Occipital lobe (tissue), 3 donors: ENCODE measurements around the gene ZNF783. TPM values are rescaled to one million over a fixed set of nuclear protein-coding genes. Genes with fewer than 3 reads are reported as not detected.
"Not testable (repeated sequence)": the region's sequence is repeated elsewhere in the genome, so short reads cannot be mapped to it uniquely, and the experiment has no call there.

Source experiments
- DNase-seq: peaks from one replicate; lab custom pipeline; 2025; lab: John Stamatoyannopoulos, UW
- small RNA-seq: library from RNA; depleted of rRNA; stranded (forward); fragments of <200 nt; gene quantifications from one replicate; pipeline ENCODE3, GENCODE V24; 2014
- total RNA-seq: library from RNA; depleted of rRNA; stranded (reverse); fragments of >200 nt; gene quantifications from one replicate; pipeline ENCODE4 v1.2.3, GENCODE V29; 2014

ZNF783 gene
- total RNA-seq, 1 donor from 2014 or later: 13.3 TPM

DNA sequence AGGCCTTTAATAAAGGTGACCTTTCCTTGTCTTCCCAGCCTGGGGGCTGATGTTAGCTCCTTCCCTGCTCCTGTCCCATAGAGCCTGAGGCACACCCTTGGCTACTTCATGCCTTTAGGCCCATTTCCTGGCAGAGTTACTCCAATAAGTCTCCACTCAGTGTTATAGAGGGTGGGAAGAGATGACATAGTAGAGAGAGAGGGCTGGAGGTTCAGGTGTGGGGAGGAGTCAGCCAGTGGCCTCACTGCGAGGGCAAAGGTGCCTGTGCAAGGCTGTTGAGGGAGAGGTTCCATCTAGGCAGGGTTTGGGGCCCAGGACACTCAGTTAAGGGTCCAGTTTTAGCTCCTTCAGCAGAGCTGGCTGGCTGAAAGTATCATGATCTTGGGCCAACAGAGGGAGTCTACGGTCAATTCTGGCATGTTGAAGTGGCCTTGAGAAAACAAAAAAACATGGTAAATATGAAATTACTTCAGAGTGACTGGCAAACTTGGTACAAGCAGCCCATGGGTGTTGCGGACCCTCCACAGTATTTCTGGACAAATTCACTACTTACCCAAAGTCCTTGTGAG is 67.9 kb downstream of the ZNF783 start:
- DNase-seq: no peak

GRCh38 chr7:149330914-149331567 is 69.0 kb downstream of the ZNF783 start:
- no peak for DNase-seq

- not testable (repeated sequence) for DNase-seq
Observed at GRCh38 chr7:149332602-149333320, 70.8 kb downstream of the ZNF783 start.

DNA sequence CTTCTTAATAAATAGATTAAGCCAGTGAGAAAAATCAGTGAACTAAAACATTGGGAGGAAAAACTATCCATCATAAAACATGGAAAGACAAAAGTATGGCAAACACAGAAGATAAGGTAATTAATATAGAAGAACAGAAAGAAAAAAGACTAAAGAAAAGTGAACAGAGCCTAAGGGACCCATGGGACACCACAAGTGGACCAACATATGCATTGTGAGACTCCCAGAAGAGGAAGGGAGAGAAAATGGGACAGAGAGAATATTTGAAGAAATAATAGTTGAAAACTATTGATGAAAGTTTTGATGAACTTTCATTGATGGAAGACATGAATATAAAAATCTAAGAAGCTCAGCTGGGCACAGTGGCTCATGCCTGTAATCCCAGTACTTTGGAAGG is 71.3 kb downstream of the ZNF783 start:
- no peak for DNase-seq

GRCh38 chr7:149334219-149334618 is 72.2 kb downstream of the ZNF783 start:
- DNase-seq: no peak

Small RNA genes lying within 50 kb of the gene (small RNA-seq; reads per million reads assigned to genes)
- not detected for gene AC004941.2

Other genes starting within 250 kb of the ZNF783 start
- gene PDIA4, start 233.7 kb upstream of the ZNF783 start, total RNA-seq: 69.6 TPM
- 12.6 TPM for gene ZNF786, start 171.5 kb upstream of the ZNF783 start, total RNA-seq
- 5.1 TPM for gene ZNF425, start 135.9 kb upstream of the ZNF783 start, total RNA-seq
- 25.7 TPM for gene ZNF398, start 114.7 kb upstream of the ZNF783 start, total RNA-seq
- gene ZNF282, start 66.7 kb upstream of the ZNF783 start, total RNA-seq: 25.7 TPM
- 5.8 TPM for gene ZNF212, start 22.5 kb upstream of the ZNF783 start, total RNA-seq
- 4.1 TPM for gene ZNF777, start 198.9 kb downstream of the ZNF783 start, total RNA-seq
- 27.3 TPM for gene ZNF746, start 235.6 kb downstream of the ZNF783 start, total RNA-seq